K562 (cell line): Measurements from ENCODE around the gene SLC4A3. TPM values are rescaled to one million over a fixed set of nuclear protein-coding genes. Genes with fewer than 3 reads are reported as not detected.

Experiments used
- ARHGAP35 ChIP-seq: fragments of 450-650 bp; IDR thresholded peaks from 2 replicates; pipeline ENCODE4 v1.6.1; 2018; ENCODE audit not compliant: partially characterized antibody
- ATF4 ChIP-seq: fragments of 450-650 bp; formaldehyde crosslinking; IDR thresholded peaks from 2 replicates; pipeline ENCODE4 v1.4.0; 2022; ENCODE audit warnings: mild to moderate bottlenecking, moderate library complexity
- BRD4 ChIP-seq: fragments of 200-600 bp; sonication (generic); IDR thresholded peaks from 2 replicates; pipeline ENCODE4 v1.6.1; 2017; ENCODE audit warnings: inconsistent platforms
- CGGBP1 ChIP-seq: fragments of 250-450 bp; sonication (Bioruptor Pico); IDR thresholded peaks from 2 replicates; pipeline ENCODE4 v1.9.0; 2021; ENCODE audit warnings: mild to moderate bottlenecking
- CREB1 ChIP-seq, 2 experiments: sonication (generic) in 1 of 2; formaldehyde crosslinking in 1 of 2; IDR thresholded peaks; 2 replicates each; pipeline versions ENCODE4 v1.6.1 to v1.8.0; 2012 to 2022; ENCODE audit warnings: inconsistent platforms in 1 of 2, mild to moderate bottlenecking in 1 of 2, missing genetic modification reagents in 1 of 2, moderate library complexity in 1 of 2
- EGR1 ChIP-seq: fragments of 450-650 bp; conservative IDR thresholded peaks from 2 replicates; pipeline ENCODE4 v1.6.1; 2017; ENCODE audit warnings: mild to moderate bottlenecking
- ETV1 ChIP-seq: fragments of 450-650 bp; conservative IDR thresholded peaks from 2 replicates; pipeline ENCODE4 v1.6.1; 2016; ENCODE audit warnings: missing genetic modification characterization, control low read depth, low read depth, missing compliant biosample characterization
- FOXM1 ChIP-seq, 2 experiments: fragments of 450-650 bp in 1 of 2; sonication (generic) in 1 of 2; formaldehyde crosslinking in 1 of 2; IDR thresholded peaks; 2 replicates each; pipeline versions ENCODE4 v1.6.1 to v1.9.0; 2017 to 2022; ENCODE audit warnings: low read depth in 2 of 2, mild to moderate bottlenecking in 2 of 2, missing genetic modification reagents in 1 of 2, moderate library complexity in 1 of 2
- KAT2B ChIP-seq: IDR thresholded peaks from one replicate; pipeline ENCODE4 v1.6.1; 2012; ENCODE audit warnings: low read depth, mild to moderate bottlenecking, control low read depth, inconsistent platforms, low read length, moderate library complexity
- NR3C1 ChIP-seq: sonication (generic); formaldehyde crosslinking; IDR thresholded peaks from 2 replicates; pipeline ENCODE4 v1.8.1; 2022; ENCODE audit warnings: missing genetic modification reagents
- TCFL5 ChIP-seq: fragments of 250-450 bp; sonication (Bioruptor Pico); conservative IDR thresholded peaks from 2 replicates; pipeline ENCODE4 v1.6.1; 2021; ENCODE audit warnings: mild to moderate bottlenecking, moderate library complexity, matching md5 sums
- TEAD1 ChIP-seq, 2 experiments: fragments of 450-650 bp in 1 of 2; sonication (generic) in 1 of 2; formaldehyde crosslinking; IDR thresholded peaks; 2 replicates each; pipeline versions ENCODE4 v1.4.0 to v1.8.0; 2020 to 2022; ENCODE audit warnings: mild to moderate bottlenecking in 2 of 2, missing genetic modification reagents in 1 of 2
- TFAM ChIP-seq: fragments of 250-450 bp; sonication (Bioruptor Pico); conservative IDR thresholded peaks from 2 replicates; pipeline ENCODE4 v1.5.0; 2021; ENCODE audit warnings: mild to moderate bottlenecking, moderate library complexity
- XRCC5 ChIP-seq: fragments of 200-400 bp; formaldehyde crosslinking; IDR thresholded peaks from 2 replicates; pipeline ENCODE4 v1.6.1; 2017; ENCODE audit warnings: low read depth, mild to moderate bottlenecking, low read length
- ZBTB11 ChIP-seq, 3 experiments: fragments of 200-800 bp in 1 of 3; fragments of 250-450 bp in 1 of 3; fragments of 450-650 bp in 1 of 3; sonication (Bioruptor Pico) in 1 of 3; sonication (Bioruptor generic) in 1 of 3; formaldehyde crosslinking in 1 of 3; IDR thresholded peaks; 2 replicates each; pipeline versions ENCODE4 v1.6.1 to v1.8.0; 2016 to 2022; ENCODE audit warnings: mild to moderate bottlenecking in 2 of 3, missing genetic modification characterization in 2 of 3, missing compliant biosample characterization in 1 of 3, moderate library complexity in 1 of 3
- ZNF24 ChIP-seq: fragments of 450-650 bp; IDR thresholded peaks from 2 replicates; pipeline ENCODE4 v1.6.1; 2016
- polyA plus RNA-seq, 8 experiments: library from polyadenylated mRNA; depleted of rRNA in 4 of 8; stranded (reverse) in 5 of 8; unstranded in 3 of 8; fragments of >200 nt; fragmentation: Nextera tagmentation in 2 of 8; fragmentation: Illumina TruSeq in 1 of 8; extraction: Ambion mirVana in 2 of 8; extraction: Trizol in 1 of 8; gene quantifications; 2 replicates each; pipeline versions ENCODE4 v1.2.1 to v1.2.3, GENCODE V29; 2011 to 2014; ENCODE audit warnings: inconsistent platforms in 1 of 8, missing spikeins in 1 of 8
- total RNA-seq, 7 experiments: library from RNA; depleted of rRNA in 6 of 7; stranded (reverse); fragments of >200 nt in 6 of 7; fragmentation: Illumina TruSeq in 2 of 7; extraction: Trizol in 2 of 7; gene quantifications; 2 replicates each; pipeline versions ENCODE4 v1.2.1 to v1.2.3, GENCODE V29; 2011 to 2021; ENCODE audit warnings: low replicate concordance in 1 of 7
- TF ChIP-seq, protein P1 (sequence below): fragments of 250-450 bp; sonication (Bioruptor Pico); IDR thresholded peaks from 2 replicates; pipeline ENCODE4 v1.4.0; 2020; ENCODE audit warnings: mild to moderate bottlenecking, moderate library complexity
- TF ChIP-seq, protein P2 (sequence below): fragments of 250-450 bp; sonication (Bioruptor Pico); IDR thresholded peaks from 2 replicates; pipeline ENCODE4 v1.5.0; 2022; ENCODE audit warnings: mild to moderate bottlenecking

SLC4A3 gene
- total and polyA plus RNA-seq, 9 of the 15 experiments (the other 6 are each of a cell fraction or from before 2014, with no cell fraction given): 0.04 to 0.31 (median 0.16) TPM; not detected in 5

- TF ChIP-seq TFAM (CRISPR knock-in tag): no peak
- TF ChIP-seq NR3C1 (CRISPR knock-in tag): no peak
- TF ChIP-seq TCFL5: no peak
- peak; percentile 59; the same call in 1 of the 2 replicates for TF ChIP-seq CREB1 (IDR thresholded peaks at IDR 0.05)
- TF ChIP-seq CREB1 (CRISPR knock-in tag; IDR thresholded peaks at IDR 0.05): peak; percentile 81
- TF ChIP-seq EGR1: no peak
- TF ChIP-seq TEAD1 (CRISPR knock-in tag; IDR thresholded peaks at IDR 0.05): peak in 1 of 2 experiments; percentile 83; a peak in 2 of 4 replicates
- no peak for TF ChIP-seq CGGBP1 (CRISPR knock-in tag)
- no peak for TF ChIP-seq ATF4 (CRISPR knock-in tag)
- TF ChIP-seq KAT2B: no peak
- no peak for TF ChIP-seq BRD4
- no peak for TF ChIP-seq FOXM1 (IDR thresholded peaks at IDR 0.05; ENCODE audit: low read depth)
- no peak for TF ChIP-seq FOXM1 (CRISPR knock-in tag; IDR thresholded peaks at IDR 0.05; ENCODE audit: low read depth)
- TF ChIP-seq, protein P1, sequence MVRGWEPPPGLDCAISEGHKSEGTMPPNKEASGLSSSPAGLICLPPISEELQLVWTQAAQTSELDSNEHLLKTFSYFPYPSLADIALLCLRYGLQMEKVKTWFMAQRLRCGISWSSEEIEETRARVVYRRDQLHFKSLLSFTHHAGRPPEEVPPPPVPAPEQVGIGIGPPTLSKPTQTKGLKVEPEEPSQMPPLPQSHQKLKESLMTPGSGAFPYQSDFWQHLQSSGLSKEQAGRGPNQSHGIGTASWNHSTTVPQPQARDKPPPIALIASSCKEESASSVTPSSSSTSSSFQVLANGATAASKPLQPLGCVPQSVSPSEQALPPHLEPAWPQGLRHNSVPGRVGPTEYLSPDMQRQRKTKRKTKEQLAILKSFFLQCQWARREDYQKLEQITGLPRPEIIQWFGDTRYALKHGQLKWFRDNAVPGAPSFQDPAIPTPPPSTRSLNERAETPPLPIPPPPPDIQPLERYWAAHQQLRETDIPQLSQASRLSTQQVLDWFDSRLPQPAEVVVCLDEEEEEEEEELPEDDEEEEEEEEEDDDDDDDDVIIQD (CRISPR knock-in tag): no peak
- TF ChIP-seq ETV1 (tag): peak; percentile 32; the same call in 1 of the 2 replicates
- TF ChIP-seq, protein P2, sequence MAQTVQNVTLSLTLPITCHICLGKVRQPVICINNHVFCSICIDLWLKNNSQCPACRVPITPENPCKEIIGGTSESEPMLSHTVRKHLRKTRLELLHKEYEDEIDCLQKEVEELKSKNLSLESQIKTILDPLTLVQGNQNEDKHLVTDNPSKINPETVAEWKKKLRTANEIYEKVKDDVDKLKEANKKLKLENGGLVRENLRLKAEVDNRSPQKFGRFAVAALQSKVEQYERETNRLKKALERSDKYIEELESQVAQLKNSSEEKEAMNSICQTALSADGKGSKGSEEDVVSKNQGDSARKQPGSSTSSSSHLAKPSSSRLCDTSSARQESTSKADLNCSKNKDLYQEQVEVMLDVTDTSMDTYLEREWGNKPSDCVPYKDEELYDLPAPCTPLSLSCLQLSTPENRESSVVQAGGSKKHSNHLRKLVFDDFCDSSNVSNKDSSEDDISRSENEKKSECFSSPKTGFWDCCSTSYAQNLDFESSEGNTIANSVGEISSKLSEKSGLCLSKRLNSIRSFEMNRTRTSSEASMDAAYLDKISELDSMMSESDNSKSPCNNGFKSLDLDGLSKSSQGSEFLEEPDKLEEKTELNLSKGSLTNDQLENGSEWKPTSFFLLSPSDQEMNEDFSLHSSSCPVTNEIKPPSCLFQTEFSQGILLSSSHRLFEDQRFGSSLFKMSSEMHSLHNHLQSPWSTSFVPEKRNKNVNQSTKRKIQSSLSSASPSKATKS: no peak
- TF ChIP-seq ZBTB11 (CRISPR knock-in tag; IDR thresholded peaks at IDR 0.05): no peak
- peak; percentile 59; the same call in 1 of the 2 replicates for TF ChIP-seq ZNF24
- no peak for TF ChIP-seq ARHGAP35
- TF ChIP-seq XRCC5: peak; percentile 56; the same call in 1 of the 2 replicates
These were observed 15.1 kb downstream of the SLC4A3 start (continued) for GRCh38 chr2:219642465-219643083.
